GM21737 (cell line): ENCODE results near the gene C2orf74.
"Not testable (repeated sequence)": the region's sequence is repeated elsewhere in the genome, so short reads cannot be mapped to it uniquely, and the experiment has no call there.

ENCODE experiments used
- ATAC-seq: cut with Tn5 transposase; IDR thresholded peaks from one replicate; pipeline ENCODE4 v1.9.1; 2021; ENCODE audit warnings: mild to moderate bottlenecking, moderate library complexity; ENCODE audit not compliant: unreplicated experiment

Gene C2orf74

DNA sequence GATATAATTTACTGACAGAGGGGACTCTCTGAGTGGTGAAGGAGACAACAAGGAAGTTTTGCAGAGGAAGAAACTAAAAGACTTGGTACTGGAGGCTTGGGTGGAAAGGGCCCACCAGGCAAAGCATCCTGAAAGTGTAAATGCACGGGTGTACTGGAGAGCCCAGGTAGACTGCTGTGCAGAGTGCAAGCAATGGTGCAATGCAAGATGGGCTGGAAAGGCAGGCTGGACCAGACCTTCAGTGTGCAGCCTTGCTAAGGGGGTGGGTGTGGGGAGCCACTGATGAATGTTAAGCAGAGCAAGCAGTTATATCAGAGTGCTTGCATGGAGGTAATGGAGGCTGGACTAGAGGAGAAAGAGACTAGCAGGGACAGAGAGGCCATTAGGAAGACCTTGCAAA lies 10.7 kb downstream of the C2orf74 start:
- ATAC-seq, result no peak

DNA sequence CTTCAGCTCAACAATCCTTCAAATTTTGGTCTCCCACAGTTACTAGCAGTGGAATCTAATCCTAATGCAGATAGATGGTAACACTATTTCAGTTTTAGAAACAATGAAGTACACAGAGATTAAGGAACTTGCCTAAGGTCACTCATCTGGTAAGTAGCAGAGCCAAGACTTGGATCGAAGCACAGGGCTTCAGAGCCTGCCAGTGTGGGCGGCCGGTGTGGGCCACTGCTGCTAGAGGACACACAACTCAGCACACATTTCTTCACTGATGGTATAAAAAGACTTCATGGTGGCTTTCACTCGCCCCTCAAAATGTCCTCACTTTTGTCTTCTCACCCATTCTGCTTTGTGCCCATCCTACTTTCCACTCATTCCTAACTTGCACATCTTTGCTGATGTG lies 11.1 kb downstream of the C2orf74 start:
- ATAC-seq, result no peak

DNA sequence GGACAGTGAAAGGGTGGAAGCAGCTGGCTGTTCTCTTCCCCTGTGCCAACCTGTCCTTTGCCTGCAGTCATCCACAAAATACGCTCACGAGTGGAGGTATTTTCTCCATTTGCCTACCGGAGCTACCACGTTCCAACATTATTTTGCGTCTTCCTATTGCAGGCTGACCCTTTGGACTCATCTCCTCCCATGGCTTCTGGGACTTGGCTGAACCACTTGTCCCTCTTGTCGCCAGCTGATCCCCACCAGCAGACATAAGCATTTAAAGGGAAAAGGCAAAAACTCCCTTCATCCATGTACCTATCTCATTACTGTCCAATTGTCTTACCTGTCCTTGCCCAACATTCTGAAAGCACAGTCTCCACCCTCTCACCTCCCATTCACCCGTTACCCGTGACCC lies 13.0 kb downstream of the C2orf74 start:
- ATAC-seq, result no peak

DNA sequence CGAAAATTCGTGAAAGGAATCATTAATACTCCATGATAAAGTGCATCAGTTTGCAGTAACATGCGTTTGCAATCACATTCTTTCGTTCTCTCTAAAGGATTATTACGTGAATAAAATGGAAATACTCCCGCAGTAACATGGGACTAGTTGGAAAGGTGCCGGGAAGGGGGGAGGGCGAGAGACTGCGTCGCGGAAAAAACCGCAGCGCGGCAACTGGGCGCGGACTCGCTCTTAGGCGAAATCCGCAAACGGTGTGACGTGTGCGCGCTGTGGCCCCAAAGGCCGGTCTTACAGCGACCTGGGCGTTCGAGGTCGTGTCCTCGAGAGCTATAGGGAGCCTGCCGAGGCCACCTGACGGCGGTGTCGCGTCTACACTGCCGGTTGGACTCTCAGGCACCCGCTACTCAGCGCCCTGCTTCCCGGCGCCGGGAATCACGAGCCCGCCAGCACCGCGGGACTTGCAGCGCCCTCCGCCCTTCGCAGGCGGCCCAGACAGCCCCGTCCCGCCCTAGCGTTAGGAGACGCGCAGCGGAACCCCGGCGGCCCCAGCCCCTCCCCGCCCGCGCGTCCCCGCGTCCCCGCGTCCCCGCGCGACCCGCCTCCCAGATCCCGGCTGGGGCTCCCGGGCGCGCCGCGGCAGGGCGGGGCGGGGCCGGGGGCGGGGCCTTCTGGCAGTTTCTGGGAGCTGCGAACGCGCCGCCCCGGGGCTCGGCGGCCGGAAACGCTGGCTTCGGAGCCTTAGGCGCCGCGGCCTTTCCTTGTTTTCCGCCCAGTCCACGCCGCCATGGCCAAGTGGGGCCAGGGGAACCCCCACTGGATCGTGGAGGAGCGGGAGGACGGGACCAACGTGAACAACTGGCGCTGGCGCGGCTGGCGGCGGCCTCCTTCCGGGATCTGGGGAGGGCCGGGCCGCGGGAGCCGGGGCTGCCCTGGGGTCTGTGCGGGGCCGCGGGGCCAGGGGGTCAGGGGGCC lies 15.1 kb downstream of the C2orf74 start:
- ATAC-seq, result peak; percentile 75

DNA sequence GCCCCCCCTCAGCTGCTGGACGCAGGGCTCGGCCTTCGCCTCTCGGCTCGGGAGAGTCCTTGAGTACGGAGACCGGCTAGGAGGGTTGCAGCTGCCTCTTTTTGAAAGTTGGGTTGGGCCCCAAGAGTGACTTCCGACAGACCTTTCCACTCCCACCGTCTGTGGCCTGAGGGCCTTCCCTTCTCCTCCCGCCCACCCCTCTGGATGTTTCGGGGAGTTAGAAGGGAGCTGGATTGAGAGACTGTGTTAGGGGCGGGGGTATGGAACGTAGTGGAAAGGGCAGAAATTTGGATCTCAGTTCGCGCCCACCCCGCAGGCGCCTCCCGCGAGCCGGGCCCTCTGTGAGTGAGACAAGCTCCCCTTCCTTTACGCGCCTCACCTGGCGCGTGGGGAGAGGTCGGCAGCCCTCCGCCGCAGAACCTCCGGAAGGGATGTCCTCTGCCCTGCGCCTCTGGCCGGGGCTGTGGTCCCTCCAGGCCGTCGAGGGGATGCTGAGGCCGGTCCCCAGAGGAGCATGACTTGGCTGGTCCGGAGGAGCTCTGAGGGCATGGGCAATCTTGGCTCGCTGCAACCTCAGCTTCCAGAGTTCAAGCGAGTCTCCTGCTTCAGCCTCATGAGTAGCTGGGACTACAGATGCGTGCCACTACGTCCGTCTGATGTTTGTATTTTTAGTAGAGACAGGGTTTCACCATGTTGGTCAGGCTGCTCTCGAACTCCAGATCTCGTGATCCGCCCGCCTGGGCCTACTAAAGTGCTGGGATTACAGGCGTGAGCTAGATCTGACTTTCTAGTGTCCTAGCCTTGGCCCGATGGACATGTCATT lies 15.9 kb downstream of the C2orf74 start:
- ATAC-seq, result peak; percentile 24

DNA sequence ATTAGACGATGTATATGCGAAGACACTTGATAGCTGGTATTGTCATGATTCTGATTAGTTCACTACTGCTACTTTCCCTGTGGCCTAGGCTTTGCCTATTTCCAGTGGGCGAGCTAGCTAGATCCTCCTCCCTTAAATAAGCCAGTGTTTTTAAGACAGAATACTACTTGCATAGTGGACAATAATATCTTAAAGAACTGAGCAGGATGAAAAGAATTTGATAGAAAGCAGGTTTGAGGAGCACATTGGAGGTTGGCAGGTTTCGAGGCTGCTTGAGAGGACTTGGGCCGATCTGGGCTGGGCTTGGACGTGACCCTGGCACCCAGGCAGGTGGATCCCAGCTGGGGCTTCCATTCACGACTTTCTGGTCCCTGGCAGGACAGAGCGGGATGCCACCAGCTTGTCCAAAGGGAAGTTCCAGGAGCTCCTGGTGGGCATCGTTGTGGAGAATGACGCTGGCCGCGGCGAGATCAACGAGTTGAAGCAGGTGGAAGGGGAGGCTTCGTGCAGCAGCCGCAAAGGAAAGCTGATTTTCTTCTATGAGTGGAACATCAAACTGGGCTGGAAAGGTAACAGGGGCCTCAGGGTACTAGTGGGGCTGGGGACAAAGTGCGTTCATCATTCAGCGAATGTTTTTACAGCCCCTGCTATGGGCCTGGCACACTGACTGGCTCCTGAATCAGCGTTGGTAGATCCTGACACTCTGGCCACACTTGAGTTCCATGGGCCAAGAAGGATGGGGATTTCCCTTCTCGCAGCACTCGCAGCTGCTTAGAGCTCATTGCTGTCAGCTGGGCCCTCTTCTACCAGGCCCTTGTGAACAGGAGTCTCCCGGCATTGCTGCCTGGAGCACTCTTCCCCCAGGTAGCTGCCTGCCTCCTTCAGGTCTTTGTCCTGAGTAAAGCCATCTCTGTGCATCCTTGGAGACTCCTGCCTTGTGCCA lies 16.9 kb downstream of the C2orf74 start:
- ATAC-seq, result no peak

DNA sequence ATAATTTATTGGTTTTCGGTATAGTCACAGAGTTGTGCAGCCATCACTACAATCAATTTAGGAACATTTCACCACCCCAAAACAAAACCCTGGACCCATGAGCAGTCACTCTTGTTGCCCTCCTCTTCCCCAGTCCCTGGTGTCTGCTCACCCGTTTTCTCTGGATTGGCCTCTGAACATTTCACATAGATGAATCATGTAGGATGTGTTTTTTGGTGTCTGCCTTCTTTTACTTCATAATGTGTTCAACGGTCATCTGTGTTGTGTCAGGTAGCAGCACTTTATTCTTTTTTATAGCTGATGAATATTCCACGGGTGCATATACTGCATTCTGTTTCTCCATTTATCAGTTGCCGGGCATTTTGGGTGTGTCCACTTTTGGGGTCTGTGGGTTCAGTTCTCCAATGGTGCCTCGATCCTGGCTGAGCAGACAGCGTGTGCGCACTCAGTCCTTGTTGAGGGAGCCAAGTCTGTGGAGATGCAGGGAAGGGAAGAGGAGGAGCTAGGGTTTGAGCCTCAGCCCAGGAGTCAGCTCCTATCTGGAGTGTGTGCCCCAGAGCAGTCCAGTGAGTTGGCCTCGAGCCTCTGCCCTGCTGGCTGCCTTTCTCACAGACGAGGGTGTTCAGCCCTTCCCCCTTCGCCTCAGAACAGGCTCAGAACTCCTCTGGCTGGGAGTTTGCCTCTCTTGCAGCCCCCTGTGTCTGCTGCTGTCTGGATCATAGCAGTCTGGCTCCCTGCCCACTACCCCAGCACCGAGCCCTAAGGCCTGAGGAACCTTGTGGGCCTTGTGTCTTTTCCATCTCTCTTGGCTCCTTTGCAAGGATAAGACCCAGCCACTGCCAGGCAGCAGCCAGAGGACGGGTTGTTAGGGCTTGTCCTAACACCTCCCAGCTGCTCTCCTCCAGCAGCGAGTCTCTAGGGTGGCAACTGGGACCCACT lies 18.0 kb downstream of the C2orf74 start:
- ATAC-seq, result no peak

DNA sequence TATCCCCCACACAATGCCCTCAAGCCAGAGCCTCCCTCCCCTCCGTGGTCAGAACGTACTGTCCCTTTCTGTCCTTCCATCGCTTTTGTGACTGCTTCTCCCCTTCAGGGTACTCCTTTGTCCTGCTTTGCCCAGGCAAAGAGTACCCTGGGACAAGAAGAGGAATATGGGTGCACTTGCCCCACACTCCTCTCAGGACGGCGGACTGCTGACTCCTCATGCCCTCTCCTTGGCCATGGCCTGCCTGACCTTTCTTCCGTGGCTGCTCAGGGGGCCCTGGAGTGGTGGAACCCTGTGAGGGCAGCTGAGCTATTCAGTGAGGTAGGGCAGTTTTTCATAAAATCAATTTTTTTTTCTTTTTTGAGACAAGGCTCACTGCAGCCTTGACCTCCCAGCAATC lies 18.7 kb downstream of the C2orf74 start:
- no peak for ATAC-seq

DNA sequence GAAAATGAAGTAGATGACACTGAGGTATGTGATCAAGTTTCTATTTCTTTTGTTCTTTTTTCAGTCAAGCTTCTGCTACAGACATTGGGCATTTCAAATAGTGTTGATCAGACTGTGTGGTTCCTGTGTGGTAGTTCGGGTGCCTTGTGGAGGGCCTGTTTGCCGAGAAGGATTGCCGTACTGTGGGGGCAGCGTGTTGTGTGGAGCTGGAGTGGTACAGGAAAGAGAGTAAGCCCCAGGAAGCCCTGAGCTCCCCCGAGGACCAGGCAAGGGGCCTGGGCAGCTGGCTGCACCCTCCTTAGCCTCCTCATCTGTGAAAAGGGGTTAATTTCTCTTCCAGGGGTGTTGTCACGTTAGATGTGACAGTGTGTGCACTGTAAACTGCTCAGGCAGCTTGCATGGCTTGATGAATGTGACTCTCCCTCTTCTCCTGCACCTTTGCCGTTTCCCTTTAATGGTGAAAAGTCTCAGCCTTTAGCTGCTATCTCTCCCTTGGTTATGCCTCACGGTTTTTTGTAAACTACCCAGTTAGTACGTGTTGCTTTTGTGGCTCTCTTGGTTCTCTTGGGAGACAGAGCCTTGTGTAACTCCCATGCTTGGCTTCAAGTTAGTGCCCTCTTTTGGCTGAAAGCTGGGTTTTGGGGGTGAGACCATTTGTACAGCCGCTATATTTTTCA lies 19.5 kb downstream of the C2orf74 start:
- no peak for ATAC-seq

DNA sequence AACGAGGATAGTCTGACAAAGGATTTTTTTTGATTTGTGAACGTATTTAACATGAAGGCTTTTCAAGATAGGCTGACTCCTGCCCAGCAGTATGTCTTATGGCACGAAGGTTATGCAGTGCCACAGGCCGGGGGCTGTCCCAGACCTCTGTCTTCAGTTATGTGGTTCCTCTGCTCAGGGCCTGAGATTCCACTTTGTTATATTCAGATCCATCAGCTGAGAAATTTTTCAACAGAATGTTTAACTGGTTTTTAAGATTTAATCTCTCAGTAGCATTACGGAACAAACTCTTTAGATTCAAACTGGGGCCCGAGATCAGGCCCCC lies 20.0 kb downstream of the C2orf74 start:
- ATAC-seq, result no peak

DNA sequence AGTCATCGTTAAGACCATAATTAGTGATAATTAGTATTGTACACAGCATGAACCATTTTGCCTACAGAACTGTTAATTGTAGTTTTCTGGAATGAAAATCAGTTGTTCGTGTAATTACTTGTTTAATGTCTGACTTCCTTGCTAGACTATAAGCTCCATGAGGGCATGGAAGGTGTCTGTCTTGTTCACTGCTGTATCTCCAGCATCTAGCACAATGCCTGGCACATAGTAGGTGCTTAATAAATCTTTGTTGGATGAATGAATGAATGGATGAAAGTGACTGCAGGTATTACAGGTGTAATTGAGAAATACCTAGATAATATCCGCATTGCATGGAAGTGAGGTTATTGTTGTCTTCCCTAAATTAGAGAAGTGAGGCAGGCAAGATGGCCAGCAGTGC lies 21.8 kb downstream of the C2orf74 start:
- ATAC-seq, result no peak

DNA sequence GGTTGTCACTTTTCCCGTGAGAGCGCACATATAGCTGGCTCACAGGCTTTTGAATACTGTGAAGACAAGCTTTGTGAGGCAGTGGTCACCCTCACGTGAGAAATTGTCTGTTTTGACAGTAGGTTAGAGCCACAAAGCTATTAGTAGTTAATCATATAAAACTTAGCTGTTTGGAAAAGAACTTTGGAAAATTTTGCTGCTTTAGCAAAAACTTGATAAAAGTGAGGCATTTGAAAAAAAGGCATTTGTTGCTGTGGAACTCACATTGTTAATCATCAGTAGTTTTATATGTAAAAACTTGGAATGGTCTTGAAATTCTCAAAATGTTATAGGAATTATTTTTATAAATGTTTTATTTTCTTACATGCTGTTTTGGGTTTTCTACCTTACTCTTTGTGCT lies 22.3 kb downstream of the C2orf74 start:
- ATAC-seq, result no peak

DNA sequence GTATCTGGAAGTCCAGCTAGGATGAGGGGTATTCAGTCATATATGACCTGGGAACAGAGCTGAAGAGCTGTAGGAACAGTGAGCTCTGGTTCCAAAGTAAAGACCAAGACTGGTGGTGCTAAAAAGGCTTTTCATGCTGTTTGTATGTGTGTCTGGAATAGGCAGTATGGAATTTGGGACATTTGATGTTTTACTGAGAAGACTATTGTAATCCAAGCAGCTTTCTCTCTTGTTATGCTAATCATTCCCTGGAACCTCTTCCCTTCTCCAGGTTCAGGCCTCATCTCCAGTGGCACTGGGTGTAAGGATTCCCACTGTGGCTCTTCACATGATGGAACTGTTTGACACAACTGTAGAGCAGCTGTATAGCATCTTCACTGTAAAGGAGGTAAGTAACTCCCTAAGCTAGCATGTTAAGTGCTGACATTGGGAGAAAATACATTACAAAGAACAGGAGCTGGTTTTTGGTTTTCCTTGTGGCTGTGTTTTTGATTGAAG lies 23.3 kb downstream of the C2orf74 start:
- ATAC-seq, result no peak

DNA sequence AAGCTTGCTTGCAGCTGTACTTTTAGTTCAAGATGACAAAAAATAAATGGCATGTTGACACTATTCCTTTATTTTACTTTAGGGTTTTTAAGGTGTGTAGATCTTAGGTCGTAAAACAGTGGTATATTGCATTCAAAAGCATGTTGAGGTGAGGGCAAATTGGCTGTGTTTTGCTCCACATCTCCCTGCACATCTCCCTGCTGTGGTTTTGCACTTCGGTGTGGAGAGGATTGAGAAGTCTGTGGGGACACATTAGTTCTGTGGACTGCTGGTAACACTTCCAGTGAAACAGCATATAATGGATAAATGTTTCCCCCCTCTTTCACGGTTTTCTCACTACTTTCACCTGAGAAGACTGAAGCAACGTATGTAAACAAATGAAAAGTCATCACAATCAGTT lies 25.1 kb downstream of the C2orf74 start:
- ATAC-seq, result no peak

DNA sequence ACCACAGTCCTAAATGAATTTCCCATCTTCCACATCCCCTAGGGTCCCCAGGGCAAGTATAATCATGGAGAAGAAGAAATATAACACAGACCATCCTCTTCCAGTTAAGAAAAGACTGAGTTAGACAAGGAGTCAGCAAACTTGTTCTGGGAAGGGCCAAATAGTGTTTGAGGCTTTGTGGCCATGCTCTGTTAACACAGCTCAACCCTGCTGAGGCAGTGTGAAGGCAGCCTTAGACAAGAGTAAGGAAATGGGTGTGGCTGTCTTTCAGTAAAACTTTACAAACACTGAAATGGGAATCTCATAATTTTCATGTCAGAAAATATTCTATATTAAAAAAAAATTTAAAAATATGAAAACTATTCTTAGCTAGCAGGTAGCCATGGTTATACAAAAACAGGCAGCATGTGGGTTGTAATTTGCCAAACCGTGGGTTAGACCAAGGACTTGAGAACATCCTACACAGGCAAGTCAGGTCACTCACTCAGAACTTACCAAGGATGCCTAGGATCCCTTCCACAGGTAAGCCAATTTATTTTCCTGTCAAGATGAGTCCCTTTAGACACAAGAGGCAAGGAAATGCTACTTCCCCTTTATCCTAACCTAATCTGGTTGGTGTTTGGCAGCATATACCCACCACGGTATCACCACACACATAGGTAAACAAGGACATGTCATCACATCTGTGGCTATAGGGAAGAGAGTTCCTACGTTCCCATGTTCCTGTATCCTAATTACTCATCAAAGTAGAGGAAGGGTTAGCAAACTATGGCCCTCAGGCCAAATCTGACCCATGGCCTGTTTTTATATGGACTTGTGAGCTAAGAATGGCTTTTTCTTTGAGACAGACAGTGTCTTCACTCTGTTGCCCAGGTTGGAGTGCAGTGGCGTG lies 31.9 kb downstream of the C2orf74 start:
- ATAC-seq, result no peak

DNA sequence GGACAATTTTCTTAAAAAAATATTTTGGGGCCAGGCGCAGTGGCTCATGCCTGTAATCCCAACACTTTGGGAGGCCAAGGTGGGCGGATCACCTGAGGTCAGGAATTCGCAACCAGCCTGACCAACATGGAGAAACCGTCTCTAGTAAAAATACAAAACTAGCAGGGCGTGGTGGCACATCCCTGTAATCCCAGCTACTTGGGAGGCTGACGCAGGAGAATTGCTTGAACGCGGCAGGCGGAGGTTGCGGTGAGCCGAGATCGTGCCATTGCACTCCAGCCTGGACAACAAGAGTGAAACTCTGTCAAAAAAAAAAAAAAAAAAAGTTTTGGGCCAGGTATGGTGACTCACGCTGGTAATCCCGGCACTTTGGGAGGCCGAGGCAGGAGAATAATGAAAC lies 32.7 kb downstream of the C2orf74 start:
- ATAC-seq, result not testable (repeated sequence)

DNA sequence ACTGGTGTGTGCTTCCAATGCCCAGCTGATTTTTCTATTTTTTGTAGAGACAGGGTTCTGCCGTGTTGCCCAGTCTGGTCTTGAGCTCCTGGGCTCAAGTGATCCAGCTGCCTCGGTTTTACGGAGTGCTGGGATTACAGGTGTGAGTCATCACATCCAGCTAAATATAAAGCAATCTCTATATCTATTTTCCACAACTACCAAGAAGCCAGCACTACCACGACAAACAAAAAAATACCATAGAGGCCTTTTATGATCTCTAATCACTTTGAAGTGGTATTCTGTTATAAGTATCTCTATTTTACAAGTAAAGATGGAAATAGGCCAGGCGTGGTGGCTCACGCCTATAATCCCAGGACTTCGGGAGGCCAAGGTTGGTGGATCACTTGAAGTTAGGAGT lies 34.7 kb downstream of the C2orf74 start:
- no peak for ATAC-seq

DNA sequence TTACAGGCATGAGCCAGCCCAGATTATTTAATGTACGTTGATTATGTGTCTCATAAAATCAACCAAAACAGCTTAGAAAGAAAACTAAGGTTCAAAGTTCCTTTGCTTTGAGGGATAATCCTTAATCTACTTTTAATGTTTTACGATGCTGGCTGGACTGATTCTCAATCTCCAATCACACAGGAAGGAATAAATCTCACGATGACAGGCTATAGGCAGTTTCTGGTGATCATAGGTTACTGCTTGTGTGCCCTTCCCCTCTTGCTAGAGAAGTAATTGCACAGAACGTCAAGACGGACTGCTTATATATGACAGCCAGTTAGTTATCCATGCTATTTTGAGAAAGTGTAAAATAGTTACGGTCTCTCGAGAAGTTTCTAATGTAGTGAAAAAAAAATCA lies 43.1 kb downstream of the C2orf74 start:
- no peak for ATAC-seq
